IMR-90 (cell line): ENCODE data around the gene DPP6. TPM values are rescaled to one million over a fixed set of nuclear protein-coding genes. Genes with fewer than 3 reads are reported as not detected.

Source experiments
- ATAC-seq: fragments of 200-7000 bp; cut with Tn5 transposase; 2 replicates; pipeline ENCODE4 v1.9.1; 2020; ENCODE audit warnings: low read depth, mild to moderate bottlenecking, moderate library complexity
- BruUV-seq: library from RNA; stranded (reverse); fragments of 400-500 nt; replicated peaks from 2 replicates; lab custom pipeline; 2021; lab: Mats Ljungman, UMichigan
- CTCF ChIA-PET: fragments of 300-600 bp; formaldehyde crosslinking; extraction: SDS; loops from one replicate; lab custom pipeline; 2021; ENCODE audit warnings: antibody characterized with exemption; lab: Yijun Ruan, JAX
- POLR2A ChIA-PET: fragments of 300-600 bp; sonication (Branson Sonifier 250); formaldehyde crosslinking; loops from one replicate; lab custom pipeline; 2022; ENCODE audit warnings: antibody characterized with exemption; ENCODE audit not compliant: unreplicated experiment; lab: Charles Lee
- DNase-seq: peaks from one replicate; pipeline ENCODE4 v3.0.0; 2013
- H2AFZ ChIP-seq: replicated peaks from 2 replicates; pipeline ENCODE3; 2013; ENCODE audit warnings: low read length, mild to moderate bottlenecking; ENCODE audit not compliant: poor library complexity
- H2AK5ac ChIP-seq: 2 replicates; pipeline ENCODE4 v1.6.1; 2013; ENCODE audit warnings: low read depth, low read length, inconsistent platforms
- H2AK9ac ChIP-seq: replicated peaks from 2 replicates; pipeline ENCODE3; 2013; ENCODE audit warnings: mild to moderate bottlenecking, low read depth, low read length, moderate library complexity; ENCODE audit not compliant: poor library complexity
- H2BK120ac ChIP-seq: 2 replicates; pipeline ENCODE4 v1.6.1; 2013; ENCODE audit warnings: low read depth, low read length, inconsistent platforms
- H2BK15ac ChIP-seq: 3 replicates; pipeline ENCODE4 v1.6.1; 2013; ENCODE audit warnings: low read depth, low read length, inconsistent platforms
- H2BK20ac ChIP-seq: 2 replicates; pipeline ENCODE4 v1.6.1; 2013; ENCODE audit warnings: low read depth, mild to moderate bottlenecking, inconsistent platforms, low read length, moderate library complexity
- H2BK5ac ChIP-seq: 2 replicates; pipeline ENCODE4 v1.6.1; 2013; ENCODE audit warnings: mild to moderate bottlenecking, low read depth, low read length, inconsistent platforms; ENCODE audit not compliant: poor library complexity, severe bottlenecking
- H3K14ac ChIP-seq: replicated peaks from 2 replicates; pipeline ENCODE4 v1.6.1; 2013; ENCODE audit warnings: low read depth, low read length, inconsistent platforms
- H3K18ac ChIP-seq: 2 replicates; pipeline ENCODE4 v1.6.1; 2013; ENCODE audit warnings: low read depth, low read length, control low read depth
- H3K23ac ChIP-seq: 2 replicates; pipeline ENCODE4 v1.6.1; 2013; ENCODE audit warnings: low read depth, low read length, inconsistent platforms
- H3K27ac ChIP-seq: 2 replicates; pipeline ENCODE4 v1.5.1; 2013; ENCODE audit warnings: mild to moderate bottlenecking, control low read depth, low read length; ENCODE audit not compliant: insufficient read depth
- H3K27me3 ChIP-seq: 2 replicates; pipeline ENCODE4 v1.6.1; 2013; ENCODE audit warnings: low read length; ENCODE audit not compliant: control insufficient read depth, insufficient read depth
- H3K36me3 ChIP-seq: 2 replicates; pipeline ENCODE4 v1.6.1; 2013; ENCODE audit warnings: low read length, mixed read lengths; ENCODE audit not compliant: control insufficient read depth, insufficient read depth
- H3K4ac ChIP-seq: 2 replicates; pipeline ENCODE4 v1.6.1; 2013; ENCODE audit warnings: low read depth, low read length, inconsistent platforms
- H3K4me1 ChIP-seq: 2 replicates; pipeline ENCODE4 v1.6.1; 2013; ENCODE audit warnings: low read length, mixed read lengths; ENCODE audit not compliant: control insufficient read depth, insufficient read depth
- H3K4me2 ChIP-seq: 2 replicates; pipeline ENCODE4 v1.6.1; 2013; ENCODE audit warnings: low read depth, mild to moderate bottlenecking, control low read depth, low read length, moderate library complexity
- H3K4me3 ChIP-seq: 2 replicates; pipeline ENCODE4 v1.5.1; 2013; ENCODE audit warnings: low read depth, mild to moderate bottlenecking, control low read depth, low read length, moderate library complexity; ENCODE audit not compliant: insufficient read depth
- H3K56ac ChIP-seq: 2 replicates; pipeline ENCODE4 v1.6.1; 2013; ENCODE audit warnings: low read length, inconsistent platforms; ENCODE audit not compliant: insufficient read depth; ENCODE audit errors: extremely low read depth
- H3K79me1 ChIP-seq, 2 experiments: 2 replicates each; pipeline ENCODE4 v1.6.1; 2013; ENCODE audit warnings: low read length in 2 of 2, inconsistent platforms in 1 of 2, low read depth in 1 of 2
- H3K9ac ChIP-seq: 2 replicates; pipeline ENCODE4 v1.6.1; 2013; ENCODE audit warnings: low read depth, low read length, control low read depth
- H3K9me1 ChIP-seq: 2 replicates; pipeline ENCODE4 v1.6.1; 2013; ENCODE audit warnings: low read length, inconsistent platforms; ENCODE audit not compliant: insufficient read depth
- H3K9me3 ChIP-seq: 2 replicates; pipeline ENCODE4 v1.6.1; 2013; ENCODE audit warnings: low read length; ENCODE audit not compliant: control insufficient read depth, insufficient read depth
- H4K20me1 ChIP-seq: 2 replicates; pipeline ENCODE4 v1.6.1; 2013; ENCODE audit warnings: low read length, inconsistent platforms; ENCODE audit not compliant: insufficient read depth
- H4K5ac ChIP-seq: 2 replicates; pipeline ENCODE4 v1.6.1; 2013; ENCODE audit warnings: mild to moderate bottlenecking, low read depth, low read length, control low read depth
- H4K8ac ChIP-seq, 2 experiments: 2 replicates each; pipeline ENCODE4 v1.6.1; 2013; ENCODE audit warnings: low read depth in 2 of 2, low read length in 2 of 2, control low read depth in 1 of 2, inconsistent platforms in 1 of 2
- H4K91ac ChIP-seq: 2 replicates; pipeline ENCODE4 v1.6.1; 2013; ENCODE audit warnings: low read depth, low read length, inconsistent platforms; ENCODE audit not compliant: insufficient read depth
- BHLHE40 ChIP-seq: fragments of 150-350 bp; IDR thresholded peaks from 2 replicates; pipeline ENCODE4 v1.6.1; 2016; ENCODE audit warnings: mild to moderate bottlenecking, low read depth, low read length
- CEBPB ChIP-seq: IDR thresholded peaks from 2 replicates; pipeline ENCODE4 v1.6.1; 2012; ENCODE audit warnings: low read depth, low read length, improper control_type of control experiment
- CHD1 ChIP-seq: IDR thresholded peaks from 2 replicates; pipeline ENCODE4 v1.6.1; 2012; ENCODE audit warnings: low read depth, low read length, improper control_type of control experiment
- FOS ChIP-seq: fragments of 150-350 bp; IDR thresholded peaks from 2 replicates; pipeline ENCODE4 v1.6.1; 2016; ENCODE audit warnings: low read depth, low read length
- MAFK ChIP-seq: IDR thresholded peaks from 2 replicates; pipeline ENCODE4 v1.6.1; 2012; ENCODE audit warnings: low read depth, low read length, improper control_type of control experiment
- MAZ ChIP-seq: IDR thresholded peaks from 2 replicates; pipeline ENCODE4 v1.6.1; 2012; ENCODE audit warnings: low read depth, mild to moderate bottlenecking, low read length, improper control_type of control experiment, moderate library complexity, borderline replicate concordance
- MXI1 ChIP-seq: IDR thresholded peaks from 2 replicates; pipeline ENCODE4 v1.6.1; 2012; ENCODE audit warnings: low read depth, mild to moderate bottlenecking, low read length, moderate library complexity, borderline replicate concordance
- NFE2L2 ChIP-seq: fragments of 150-350 bp; IDR thresholded peaks from 2 replicates; pipeline ENCODE4 v1.6.1; 2016; ENCODE audit warnings: low read depth, mild to moderate bottlenecking, low read length
- POLR2A ChIP-seq: IDR thresholded peaks from 2 replicates; pipeline ENCODE4 v1.6.1; 2012; ENCODE audit warnings: mild to moderate bottlenecking, low read depth, low read length
- RAD21 ChIP-seq: IDR thresholded peaks from 2 replicates; pipeline ENCODE4 v1.6.1; 2012; ENCODE audit warnings: low read length, improper control_type of control experiment
- RCOR1 ChIP-seq: IDR thresholded peaks from 2 replicates; pipeline ENCODE4 v1.6.1; 2012; ENCODE audit warnings: mild to moderate bottlenecking, low read length, improper control_type of control experiment; ENCODE audit not compliant: insufficient replicate concordance
- RFX5 ChIP-seq: IDR thresholded peaks from 2 replicates; pipeline ENCODE4 v1.8.0; 2012; ENCODE audit warnings: low read depth, mild to moderate bottlenecking, low read length, moderate library complexity
- SMC3 ChIP-seq: fragments of 150-350 bp; IDR thresholded peaks from 2 replicates; pipeline ENCODE4 v1.6.1; 2016; ENCODE audit warnings: low read depth, mild to moderate bottlenecking, antibody characterized with exemption, low read length, moderate library complexity
- USF2 ChIP-seq: fragments of 150-350 bp; IDR thresholded peaks from 2 replicates; pipeline ENCODE4 v1.6.1; 2017; ENCODE audit warnings: mild to moderate bottlenecking, antibody characterized with exemption, low read length, low read depth
- WGBS, 2 experiments: methylation state at CpG; one replicate each; pipeline versions ENCODE4 v1.1.5 to v1.1.7; 2013; ENCODE audit warnings: missing lambda C conversion rate in 2 of 2; ENCODE audit not compliant: insufficient read length in 1 of 2; ENCODE audit errors: extremely low coverage in 2 of 2; 5-methylcytosine and 5-hydroxymethylcytosine counted together
- dilution Hi-C: fragments of 300-500 bp; cut with HindIII; formaldehyde crosslinking; loops from one replicate; pipeline ENCODE4 v1.14.3; 2018; ENCODE audit warnings: low sequenced_read_pairs; ENCODE audit not compliant: unreplicated experiment
- in situ Hi-C: fragments of 300-500 bp; cut with MboI; formaldehyde crosslinking; loops from 3 replicates; pipeline ENCODE4 v1.14.3; 2019; ENCODE audit warnings: low sequenced_read_pairs, inconsistent platforms, mixed read lengths
- intact Hi-C: fragments of 100-400 bp; cut with micrococcal nuclease; formaldehyde crosslinking; loops from 2 replicates; pipeline ENCODE4 v1.10.0; 2022
- polyA plus RNA-seq, 3 experiments: library from polyadenylated mRNA; depleted of rRNA; stranded (reverse); fragments of >200 nt; gene quantifications; 2 replicates each; pipeline ENCODE4 v1.2.3, GENCODE V29; 2012; ENCODE audit warnings: low replicate concordance in 1 of 3
- total RNA-seq: library from RNA; depleted of rRNA; stranded (reverse); fragments of >200 nt; gene quantifications from 2 replicates; pipeline ENCODE4 v1.2.3, GENCODE V29; 2012

DPP6 gene
- total and polyA plus RNA-seq, 2 of the 4 experiments (the other 2 are of a cell fraction): not detected

GRCh38 chr7:154650275-154650674 lies 598.1 kb downstream of the DPP6 start:
- Histone ChIP-seq H2AK9ac (no peak overlapping the region), H3K9me1 (no peaks in the 10 kb centered on the region), H3K9me3 (peaks cover 33% of the 10 kb centered on the region), H3K36me3 (no peaks in the 10 kb centered on the region), H3K4ac (no peak overlapping the region), H3K56ac (no peak overlapping the region), H4K5ac (no peak overlapping the region), H3K4me1 (no peaks in the 10 kb centered on the region), H3K9ac (no peak overlapping the region), H3K4me2 (no peak overlapping the region), H2BK120ac (no peak overlapping the region), H3K14ac (no peak overlapping the region), H4K91ac (no peak overlapping the region), H3K18ac (no peak overlapping the region), H2BK5ac (no peak overlapping the region), H2AK5ac (no peak overlapping the region), H4K8ac (no peak overlapping the region), H3K23ac (no peak overlapping the region), H2AFZ (no peak overlapping the region), H3K27me3 (no peaks in the 10 kb centered on the region), H2BK15ac (no peak overlapping the region), H2BK20ac (no peak overlapping the region), H3K79me1 (no peaks in the 10 kb centered on the region), H4K20me1 (no peaks in the 10 kb centered on the region), H3K27ac (no peak overlapping the region), H3K4me3 (no peak overlapping the region)
- dilution Hi-C loops (no loop called here), intact Hi-C loops (no loop called here), in situ Hi-C loops (no loop called here)
- WGBS, 2 experiments: 38% methylated on average over 4 of the region's 4 CpGs; no CpG with 5 or more reads in 1 of the 2 experiments
- POLR2A ChIA-PET: no interaction called here
- no TSS peak for BruUV-seq
- ATAC-seq (no peak), DNase-seq (no peak)
- TF ChIP-seq SMC3 (no peak), RAD21 (no peak), USF2 (no peak), CHD1 (no peak), RFX5 (no peak), RCOR1 (no peak), FOS (no peak), MXI1 (no peak), MAZ (no peak), POLR2A (no peak), MAFK (no peak), CEBPB (no peak), NFE2L2 (no peak), BHLHE40 (no peak)
- CTCF ChIA-PET: interaction anchor here (0.6 kb wide), 1 partner anchor 17 kb away, joined by 7 read pairs; no protein-coding TSS in a partner anchor
